CD14-positive monocyte (primary cell): ENCODE data around the gene TMIGD1. TPM values are rescaled to one million over a fixed set of nuclear protein-coding genes. Genes with fewer than 3 reads are reported as not detected.

ENCODE experiments used
- DNase-seq, 3 donors: peaks; one replicate each; pipeline ENCODE4 v3.0.0-alpha.2; 2011 to 2022
- H2AFZ ChIP-seq: 2 replicates; pipeline ENCODE4 v1.6.0; 2012; ENCODE audit warnings: mild to moderate bottlenecking, low read depth, low read length, inconsistent platforms; ENCODE audit not compliant: insufficient read depth, poor library complexity, severe bottlenecking
- H3K27ac ChIP-seq, 2 donors: 1 replicate in 1 of 2; 2 replicates in 1 of 2; pipeline ENCODE4 v1.5.1; 2012 to 2013; ENCODE audit warnings: low read length in 2 of 2, control low read depth in 1 of 2, inconsistent platforms in 1 of 2, low read depth in 1 of 2, mild to moderate bottlenecking in 1 of 2
- H3K27me3 ChIP-seq, 2 donors: one replicate each; pipeline versions ENCODE4 v1.6.0 to v1.6.1; 2011 to 2013; ENCODE audit warnings: low read length in 2 of 2; ENCODE audit not compliant: control insufficient read depth in 2 of 2, insufficient read depth in 2 of 2
- H3K36me3 ChIP-seq, 2 donors: replicated peaks in 1 of 2; 1 replicate in 1 of 2; 2 replicates in 1 of 2; pipeline versions ENCODE4 v1.5.1 to v1.6.1; 2012 to 2013; ENCODE audit warnings: low read length in 2 of 2, control low read depth in 1 of 2, inconsistent platforms in 1 of 2, mild to moderate bottlenecking in 1 of 2; ENCODE audit not compliant: insufficient read depth in 2 of 2, control insufficient read depth in 1 of 2
- H3K4me1 ChIP-seq, 2 donors: 1 replicate in 1 of 2; 2 replicates in 1 of 2; pipeline versions ENCODE4 v1.5.1 to v1.6.1; 2012 to 2013; ENCODE audit warnings: low read length in 2 of 2, control low read depth in 1 of 2, inconsistent platforms in 1 of 2, mild to moderate bottlenecking in 1 of 2, moderate library complexity in 1 of 2; ENCODE audit not compliant: insufficient read depth in 2 of 2, control insufficient read depth in 1 of 2
- H3K4me2 ChIP-seq: replicated peaks from 2 replicates; pipeline ENCODE3; 2012; ENCODE audit warnings: low read length, moderate library complexity, mild to moderate bottlenecking; ENCODE audit not compliant: poor library complexity, severe bottlenecking; ENCODE audit errors: extremely low read depth
- H3K4me3 ChIP-seq, 3 experiments: fragments of 200-600 bp in 1 of 3; sonication (generic) in 1 of 3; replicated peaks in 1 of 3; 1 replicate in 2 of 3; 2 replicates in 1 of 3; pipeline ENCODE4 v1.5.1; 2011 to 2013; ENCODE audit warnings: low read length in 3 of 3, mild to moderate bottlenecking in 3 of 3, control low read depth in 2 of 3, low read depth in 2 of 3, inconsistent platforms in 1 of 3, moderate library complexity in 1 of 3
- H3K79me2 ChIP-seq: 2 replicates; pipeline ENCODE4 v1.6.0; 2012; ENCODE audit warnings: mild to moderate bottlenecking, control low read depth, inconsistent platforms, low read length, moderate library complexity; ENCODE audit not compliant: insufficient read depth
- H3K9ac ChIP-seq: 2 replicates; pipeline ENCODE4 v1.6.0; 2017; ENCODE audit warnings: low read length, mild to moderate bottlenecking; ENCODE audit not compliant: insufficient read depth, poor library complexity, severe bottlenecking
- H3K9me3 ChIP-seq, 2 donors: replicated peaks in 1 of 2; 1 replicate in 1 of 2; 2 replicates in 1 of 2; pipeline versions ENCODE4 v1.5.1 to v1.6.1; 2012 to 2013; ENCODE audit warnings: low read length in 2 of 2, control low read depth in 1 of 2; ENCODE audit not compliant: control insufficient read depth in 1 of 2, insufficient read depth in 1 of 2
- H4K20me1 ChIP-seq: 2 replicates; pipeline ENCODE4 v1.6.0; 2012; ENCODE audit warnings: mild to moderate bottlenecking, low read length, control low read depth, moderate library complexity; ENCODE audit not compliant: insufficient read depth
- H3K27ac Mint-ChIP-seq, 7 donors: one replicate each; pipeline ENCODE4 v1.8.0; 2020; ENCODE audit warnings: mild to moderate bottlenecking in 7 of 7, mixed read lengths in 7 of 7, moderate library complexity in 6 of 7, inconsistent platforms in 2 of 7
- H3K27me3 Mint-ChIP-seq, 3 donors: one replicate each; pipeline ENCODE4 v1.8.0; 2021 to 2022; ENCODE audit warnings: low read depth in 3 of 3, mild to moderate bottlenecking in 3 of 3, mixed read lengths in 3 of 3, moderate library complexity in 3 of 3, inconsistent platforms in 1 of 3
- H3K36me3 Mint-ChIP-seq, 2 donors: one replicate each; pipeline ENCODE4 v1.8.0; 2020; ENCODE audit warnings: mixed read lengths in 2 of 2, inconsistent platforms in 1 of 2, mild to moderate bottlenecking in 1 of 2
- H3K4me1 Mint-ChIP-seq: one replicate; pipeline ENCODE4 v1.8.0; 2020; ENCODE audit warnings: mild to moderate bottlenecking, mixed read lengths
- H3K4me3 Mint-ChIP-seq, 2 donors: one replicate each; pipeline ENCODE4 v1.8.0; 2020; ENCODE audit warnings: mild to moderate bottlenecking in 2 of 2, mixed read lengths in 2 of 2, moderate library complexity in 1 of 2
- H3K9me3 Mint-ChIP-seq, 7 donors: one replicate each; pipeline ENCODE4 v1.8.0; 2020 to 2022; ENCODE audit warnings: mixed read lengths in 7 of 7, mild to moderate bottlenecking in 6 of 7, moderate library complexity in 6 of 7, inconsistent platforms in 2 of 7
- WGBS: methylation state at CpG from one replicate; pipeline ENCODE4 v1.1.5; 2013; ENCODE audit warnings: missing lambda C conversion rate; ENCODE audit not compliant: insufficient coverage; 5-methylcytosine and 5-hydroxymethylcytosine counted together
- intact Hi-C, 2 donors: fragments of 100-400 bp; cut with micrococcal nuclease; formaldehyde crosslinking; loops; one replicate each; pipeline versions ENCODE4 v1.15.0 to v1.15.1; 2023
- polyA plus RNA-seq, 3 donors: library from polyadenylated mRNA; depleted of rRNA in 1 of 3; unstranded in 2 of 3; stranded (reverse) in 1 of 3; fragments of 300-500 nt in 2 of 3; fragments of >200 nt in 1 of 3; fragmentation: Illumina TruSeq in 2 of 3; gene quantifications; 1 replicate in 2 of 3; 2 replicates in 1 of 3; pipeline ENCODE4 v1.2.3, GENCODE V29; 2012 to 2021
- TF ChIP-seq, protein P1 (sequence below): fragments of 200-600 bp; IDR thresholded peaks from one replicate; pipeline ENCODE4 v1.8.0; 2022; ENCODE audit warnings: antibody characterized with exemption, mild to moderate bottlenecking

Gene TMIGD1
- polyA plus RNA-seq, 3 donors: not detected

DNA sequence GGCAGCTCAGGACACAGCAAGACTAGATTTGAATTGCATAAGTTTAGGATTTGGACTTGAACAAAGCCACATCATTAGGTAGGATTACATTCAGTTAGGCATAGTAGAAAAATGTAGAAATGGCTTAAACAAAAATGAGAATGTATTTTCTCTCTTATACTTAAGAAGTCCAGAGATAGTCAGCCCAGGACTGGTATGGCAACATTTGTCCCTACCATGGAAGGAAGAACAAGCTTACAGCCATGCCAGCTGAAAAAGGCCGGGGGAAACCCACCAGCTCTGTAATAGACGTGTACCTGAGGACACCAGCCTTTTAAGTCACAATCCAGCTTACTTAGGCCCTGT is 11.2 kb upstream of the TMIGD1 start:
- intact Hi-C loops: loop anchor here in 1 of 2 donors (2.0 kb wide), 1 partner anchor 18 kb away; no protein-coding TSS in a partner anchor
- no peaks in the 10 kb centered on the region for H3K36me3 ChIP-seq
- peak overlapping the region; percentile 26 for H2AFZ ChIP-seq
- no peaks in the 10 kb centered on the region for H3K36me3 Mint-ChIP-seq
- no peaks in the 10 kb centered on the region for H3K27me3 Mint-ChIP-seq
- H4K20me1 ChIP-seq: no peaks in the 10 kb centered on the region
- H3K9me3 Mint-ChIP-seq: no peaks in the 10 kb centered on the region
- peak overlapping the region in 1 of 3 experiments; percentile 52 for H3K4me3 ChIP-seq
- H3K27ac Mint-ChIP-seq: peak overlapping the region; percentile 82 to 94 (median 90)
- no peaks in the 10 kb centered on the region for H3K9me3 ChIP-seq
- H3K27ac ChIP-seq: peak overlapping the region; percentile 73 to 80
- H3K4me3 Mint-ChIP-seq: peak overlapping the region in 1 of 2 donors; percentile 48
- H3K27me3 ChIP-seq: no peaks in the 10 kb centered on the region
- DNase-seq: no peak
- WGBS: 67% methylated on average over 1 of the region's 2 CpGs
- H3K4me2 ChIP-seq: peak overlapping the region; percentile 66
- H3K4me1 Mint-ChIP-seq: peaks cover 49% of the 10 kb centered on the region
- peaks cover 41 to 54% of the 10 kb centered on the region in 2 donors for H3K4me1 ChIP-seq
- TF ChIP-seq, protein P1, sequence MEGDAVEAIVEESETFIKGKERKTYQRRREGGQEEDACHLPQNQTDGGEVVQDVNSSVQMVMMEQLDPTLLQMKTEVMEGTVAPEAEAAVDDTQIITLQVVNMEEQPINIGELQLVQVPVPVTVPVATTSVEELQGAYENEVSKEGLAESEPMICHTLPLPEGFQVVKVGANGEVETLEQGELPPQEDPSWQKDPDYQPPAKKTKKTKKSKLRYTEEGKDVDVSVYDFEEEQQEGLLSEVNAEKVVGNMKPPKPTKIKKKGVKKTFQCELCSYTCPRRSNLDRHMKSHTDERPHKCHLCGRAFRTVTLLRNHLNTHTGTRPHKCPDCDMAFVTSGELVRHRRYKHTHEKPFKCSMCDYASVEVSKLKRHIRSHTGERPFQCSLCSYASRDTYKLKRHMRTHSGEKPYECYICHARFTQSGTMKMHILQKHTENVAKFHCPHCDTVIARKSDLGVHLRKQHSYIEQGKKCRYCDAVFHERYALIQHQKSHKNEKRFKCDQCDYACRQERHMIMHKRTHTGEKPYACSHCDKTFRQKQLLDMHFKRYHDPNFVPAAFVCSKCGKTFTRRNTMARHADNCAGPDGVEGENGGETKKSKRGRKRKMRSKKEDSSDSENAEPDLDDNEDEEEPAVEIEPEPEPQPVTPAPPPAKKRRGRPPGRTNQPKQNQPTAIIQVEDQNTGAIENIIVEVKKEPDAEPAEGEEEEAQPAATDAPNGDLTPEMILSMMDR: no peak
- no peaks in the 10 kb centered on the region for H3K79me2 ChIP-seq
- H3K9ac ChIP-seq: no peak overlapping the region

DNA sequence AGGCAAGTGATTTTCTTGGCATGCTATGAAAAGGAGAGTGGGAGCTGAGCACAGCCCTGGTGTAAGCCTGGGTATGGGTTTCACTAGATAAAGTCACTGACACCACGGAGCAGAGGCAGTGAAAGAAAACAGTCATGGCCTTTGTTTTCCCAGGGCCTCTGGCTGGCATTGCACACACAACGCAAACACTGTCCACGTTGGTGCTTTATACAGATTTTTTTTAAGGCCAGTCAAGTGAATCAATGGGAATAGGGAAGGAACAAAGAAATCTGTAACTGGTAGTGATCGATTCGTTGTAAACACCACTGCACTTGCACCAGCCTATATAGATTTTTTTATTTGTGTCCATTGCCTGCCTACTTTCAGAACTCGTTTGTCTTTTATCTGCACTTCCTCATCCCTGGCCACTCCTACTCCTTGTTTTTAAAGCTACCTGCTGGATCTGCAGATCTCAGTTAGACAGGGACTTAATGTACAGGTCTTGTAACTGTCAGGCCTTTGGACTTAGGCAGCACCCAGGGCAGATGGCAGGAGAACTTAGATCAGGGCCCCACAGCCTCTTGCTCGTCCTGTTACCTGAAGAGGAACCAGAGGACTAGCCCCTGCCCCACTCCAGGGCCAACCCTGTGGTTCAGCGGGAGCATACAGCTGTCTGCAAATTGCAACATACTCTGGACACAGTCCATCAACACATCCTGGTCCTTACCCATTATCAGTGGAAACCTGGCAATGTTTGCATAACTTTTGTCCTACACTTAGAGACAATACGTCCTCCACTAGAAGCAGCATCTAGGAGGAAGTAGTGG is 10.6 kb upstream of the TMIGD1 start:
- H3K4me3 Mint-ChIP-seq: peak overlapping the region; percentile 10 to 71
- intact Hi-C loops: loop anchor here in 1 of 2 donors (2.0 to 5.0 kb wide), 2 partner anchors 18 to 33 kb away; partner anchors contain the start of gene CPD
- H3K36me3 ChIP-seq: no peaks in the 10 kb centered on the region
- peaks cover 53% of the 10 kb centered on the region for H3K4me1 Mint-ChIP-seq
- no peaks in the 10 kb centered on the region for H3K9me3 ChIP-seq
- no peaks in the 10 kb centered on the region for H3K79me2 ChIP-seq
- no peak overlapping the region for H3K9ac ChIP-seq
- H3K4me2 ChIP-seq: peak overlapping the region; percentile 66
- TF ChIP-seq, protein P1: no peak
- H3K27ac Mint-ChIP-seq: peak overlapping the region; percentile 82 to 94 (median 90)
- H4K20me1 ChIP-seq: no peaks in the 10 kb centered on the region
- no peaks in the 10 kb centered on the region for H3K27me3 Mint-ChIP-seq
- WGBS: 4% methylated on average over 3 of the region's 9 CpGs
- peak overlapping the region; percentile 26 for H2AFZ ChIP-seq
- H3K27me3 ChIP-seq: no peaks in the 10 kb centered on the region
- peak; percentile 47 to 76 (median 66) for DNase-seq
- H3K36me3 Mint-ChIP-seq: no peaks in the 10 kb centered on the region
- H3K9me3 Mint-ChIP-seq: no peaks in the 10 kb centered on the region
- peak overlapping the region in 1 of 3 experiments; percentile 52 for H3K4me3 ChIP-seq
- peak overlapping the region; percentile 73 to 80 for H3K27ac ChIP-seq
- H3K4me1 ChIP-seq: peaks cover 41 to 56% of the 10 kb centered on the region in 2 donors
